NCI-H524 (cell line): Measurements from ENCODE around the gene HTT-AS.
"Not testable (repeated sequence)": the region's sequence is repeated elsewhere in the genome, so short reads cannot be mapped to it uniquely, and the experiment has no call there.

Experiments used
- DNase-seq, 2 experiments: peaks; one replicate each; lab custom pipeline; 2025; lab: John Stamatoyannopoulos, UW

HTT-AS gene

DNA sequence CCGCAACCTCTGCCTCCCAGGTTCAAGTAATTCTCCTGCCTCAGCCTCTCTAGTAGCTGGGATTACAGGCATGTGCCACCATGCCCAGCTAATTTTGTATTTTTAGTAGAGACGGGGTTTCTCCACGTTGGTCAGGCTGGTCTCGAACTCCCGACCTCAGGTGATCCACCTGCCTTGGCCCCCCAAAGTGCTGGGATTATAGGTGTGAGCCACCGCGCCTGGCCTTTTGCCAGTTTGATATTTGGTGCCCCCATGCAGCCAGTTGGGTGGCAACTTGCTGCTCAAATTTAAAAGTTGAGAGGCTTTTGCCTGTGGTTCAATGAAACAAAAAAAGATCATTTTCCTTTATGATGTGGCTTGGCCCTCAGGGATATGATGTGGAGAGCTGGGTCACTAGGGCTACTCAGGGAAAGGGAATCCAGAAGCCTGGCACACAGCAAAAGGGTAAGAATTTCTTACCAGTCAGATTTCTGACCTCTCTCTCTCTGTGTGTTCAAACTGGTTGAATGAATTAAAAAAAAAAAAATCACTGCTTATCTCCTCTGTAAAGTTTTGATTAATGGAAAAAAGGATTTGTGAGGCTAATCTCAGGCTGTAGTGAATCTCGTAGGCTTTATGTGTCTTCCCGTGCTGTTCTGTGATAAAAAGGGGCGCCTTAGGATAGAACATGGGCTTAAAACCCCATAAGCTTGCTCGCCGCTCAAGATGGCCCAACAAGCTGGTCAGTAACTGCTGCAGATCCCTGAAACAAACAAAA lies 23.0 kb downstream of the HTT-AS start:
- DNase-seq, result not testable (repeated sequence)

DNA sequence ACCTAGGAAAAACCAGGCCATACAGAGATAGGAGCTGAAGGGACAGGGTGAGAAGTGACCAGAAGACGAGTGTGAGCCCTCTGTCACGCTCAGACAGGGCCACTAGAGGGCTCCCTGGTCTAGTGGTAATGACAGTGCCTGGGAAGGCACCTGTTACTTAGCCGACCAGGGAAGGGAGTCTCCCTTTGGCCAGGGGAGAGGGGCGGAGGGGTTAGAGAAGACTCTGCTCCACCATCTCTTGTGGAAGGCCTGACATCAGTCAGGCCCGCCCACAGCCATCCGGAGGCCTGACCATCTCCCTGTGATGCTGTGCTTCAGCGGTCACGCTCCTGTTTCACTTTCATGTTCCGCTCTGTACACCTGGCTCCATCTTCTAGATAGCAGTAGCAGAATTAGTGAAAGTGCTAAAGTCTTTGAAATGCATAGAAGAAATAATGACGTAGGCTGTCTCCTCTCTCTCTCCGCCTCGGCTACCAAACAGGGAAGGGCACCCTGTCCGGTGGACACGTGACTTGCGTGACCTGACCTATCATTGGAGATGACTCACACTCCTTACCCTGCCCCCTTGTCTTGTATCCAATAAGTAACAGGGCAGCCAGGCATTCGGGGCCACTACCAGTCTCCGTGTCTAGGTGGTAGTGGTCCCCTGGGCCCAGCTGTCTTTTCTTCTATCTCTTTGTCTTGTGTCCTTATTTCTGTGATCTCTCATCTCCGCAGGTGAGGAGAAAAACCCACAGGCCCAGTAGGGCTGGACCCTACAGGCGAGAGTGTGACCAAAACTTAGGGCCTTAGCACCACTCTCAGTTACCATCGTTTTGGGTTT lies 26.7 kb downstream of the HTT-AS start:
- DNase-seq, result peak in 1 of 2 experiments; percentile 72

DNA sequence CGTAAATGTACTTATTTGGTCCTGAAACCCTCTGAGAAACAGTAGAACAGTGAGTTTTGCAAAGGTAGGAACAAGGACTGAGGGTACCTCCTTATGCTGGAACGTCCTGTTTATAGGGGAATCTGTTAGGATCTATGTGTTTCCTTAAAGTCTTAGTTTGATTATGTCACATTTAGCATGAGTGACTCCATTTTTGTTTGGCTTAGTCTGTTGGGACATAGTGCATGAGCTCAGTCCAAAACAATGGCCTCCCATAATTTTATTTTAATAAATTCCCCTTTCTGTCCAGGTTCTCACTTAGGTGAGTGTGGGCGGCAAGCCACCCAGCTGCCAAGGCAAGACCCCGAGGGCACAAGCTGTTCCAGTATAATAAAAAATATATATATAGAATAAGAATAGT lies 27.7 kb downstream of the HTT-AS start:
- no peak for DNase-seq

DNA sequence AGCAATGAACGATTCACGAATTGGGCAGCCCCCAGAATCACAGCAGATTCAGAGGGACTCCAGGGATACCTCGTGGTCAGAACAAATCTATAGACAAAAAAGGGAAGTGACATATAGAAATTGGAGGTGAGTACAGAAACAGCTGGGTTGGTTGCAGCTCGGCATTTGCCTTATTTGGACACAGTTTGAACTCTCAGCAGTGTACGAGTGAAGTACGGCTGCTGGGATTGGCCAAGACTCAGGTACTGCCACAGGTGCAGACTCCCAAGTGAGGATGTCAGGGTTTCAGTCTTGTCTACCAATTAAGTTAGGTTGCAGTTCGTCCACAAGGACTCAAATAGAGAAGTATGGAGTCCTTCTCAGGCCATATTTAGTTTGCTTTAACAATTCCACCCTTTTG lies 28.2 kb downstream of the HTT-AS start:
- no peak for DNase-seq

- DNase-seq, result no peak
These were observed 29.2 kb downstream of the HTT-AS start for GRCh38 chr4:3044870-3045819.

GRCh38 chr4:3043282-3044020 lies 30.9 kb downstream of the HTT-AS start:
- no peak for DNase-seq

DNA sequence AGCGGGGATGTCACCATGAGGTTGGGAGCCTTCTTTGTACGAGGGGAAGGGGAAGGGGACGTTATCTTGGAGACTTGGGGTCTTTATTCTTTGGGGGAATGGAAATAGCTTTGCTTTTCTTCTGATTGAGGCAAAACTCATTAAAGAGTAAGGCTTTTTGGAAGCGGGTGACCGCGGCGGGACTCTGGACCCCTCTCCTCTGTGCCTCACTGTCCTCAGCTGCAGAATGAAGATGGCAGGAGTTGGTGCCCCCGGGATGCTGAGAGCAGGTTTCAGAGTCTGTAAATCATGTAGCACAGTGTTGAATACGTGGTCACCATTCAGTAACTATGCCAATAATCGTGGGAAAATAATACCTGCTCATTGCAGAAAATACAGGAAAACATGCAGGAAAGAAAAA lies 32.1 kb downstream of the HTT-AS start:
- no peak for DNase-seq

- DNase-seq, result peak in 1 of 2 experiments; percentile 62
These were observed 32.9 kb downstream of the HTT-AS start for GRCh38 chr4:3041192-3042142.

DNA sequence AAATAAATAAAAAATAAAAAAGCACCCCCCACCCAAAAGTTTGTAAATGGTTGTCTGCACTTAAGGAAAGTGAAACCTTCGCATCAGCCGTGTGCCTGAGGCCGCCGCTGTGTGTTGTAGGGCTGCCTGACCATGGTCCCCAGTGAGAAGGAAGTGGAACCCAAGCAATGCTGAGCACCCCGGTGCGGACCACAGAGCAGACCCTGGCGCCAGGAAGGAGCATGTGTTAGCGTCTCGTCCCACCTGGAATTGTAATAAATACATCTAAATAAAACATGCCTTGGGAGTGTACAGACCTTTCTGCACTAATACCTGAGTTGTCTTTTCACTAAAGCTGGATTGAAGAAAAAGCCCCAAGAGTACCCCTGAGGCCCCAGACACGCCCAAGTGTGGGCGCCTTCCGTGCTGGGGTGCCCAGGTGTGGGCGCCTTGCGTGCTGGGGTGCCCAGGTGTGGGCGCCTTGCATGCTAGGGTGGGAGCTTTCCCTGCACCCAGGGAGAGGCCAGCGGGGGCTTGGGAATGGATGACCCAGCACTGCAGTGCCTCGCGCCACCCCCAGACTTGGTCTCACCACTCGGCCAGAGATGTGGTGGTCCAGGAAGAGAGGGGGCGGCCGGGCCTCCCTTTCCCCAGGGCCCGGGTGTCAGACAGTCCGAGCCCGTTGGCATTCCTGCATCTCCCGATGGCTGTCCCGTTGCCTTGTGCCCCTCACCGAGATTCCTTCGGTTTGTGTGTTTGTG lies 33.7 kb downstream of the HTT-AS start:
- no peak for DNase-seq

- DNase-seq, result no peak
These were observed 34.5 kb downstream of the HTT-AS start for GRCh38 chr4:3039706-3040366.

DNA sequence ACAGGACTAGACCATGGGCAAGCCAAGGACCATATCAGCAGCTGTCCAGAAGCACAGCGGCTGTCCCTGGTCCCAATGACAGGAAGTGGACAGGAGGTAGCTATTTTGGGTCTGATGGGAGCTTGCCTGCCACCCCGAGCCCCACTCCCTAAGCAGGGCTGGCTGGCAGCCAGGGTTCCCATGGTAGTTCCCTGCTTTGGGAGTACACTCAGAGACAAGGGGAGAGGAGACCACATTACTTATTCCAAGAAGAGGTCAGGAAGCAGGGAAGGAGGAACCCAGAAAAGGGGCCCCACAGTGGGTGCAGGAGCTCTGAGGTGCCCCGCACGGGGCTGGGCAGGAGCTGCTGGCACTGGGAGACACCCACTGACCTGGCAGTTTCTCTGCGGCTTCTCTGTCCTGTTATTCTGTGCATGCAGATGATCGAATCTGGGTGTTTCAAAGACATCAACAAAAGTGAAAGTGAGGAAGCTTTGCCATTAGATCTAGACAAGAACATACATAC lies 36.3 kb downstream of the HTT-AS start:
- DNase-seq, result peak in 1 of 2 experiments; percentile 7

DNA sequence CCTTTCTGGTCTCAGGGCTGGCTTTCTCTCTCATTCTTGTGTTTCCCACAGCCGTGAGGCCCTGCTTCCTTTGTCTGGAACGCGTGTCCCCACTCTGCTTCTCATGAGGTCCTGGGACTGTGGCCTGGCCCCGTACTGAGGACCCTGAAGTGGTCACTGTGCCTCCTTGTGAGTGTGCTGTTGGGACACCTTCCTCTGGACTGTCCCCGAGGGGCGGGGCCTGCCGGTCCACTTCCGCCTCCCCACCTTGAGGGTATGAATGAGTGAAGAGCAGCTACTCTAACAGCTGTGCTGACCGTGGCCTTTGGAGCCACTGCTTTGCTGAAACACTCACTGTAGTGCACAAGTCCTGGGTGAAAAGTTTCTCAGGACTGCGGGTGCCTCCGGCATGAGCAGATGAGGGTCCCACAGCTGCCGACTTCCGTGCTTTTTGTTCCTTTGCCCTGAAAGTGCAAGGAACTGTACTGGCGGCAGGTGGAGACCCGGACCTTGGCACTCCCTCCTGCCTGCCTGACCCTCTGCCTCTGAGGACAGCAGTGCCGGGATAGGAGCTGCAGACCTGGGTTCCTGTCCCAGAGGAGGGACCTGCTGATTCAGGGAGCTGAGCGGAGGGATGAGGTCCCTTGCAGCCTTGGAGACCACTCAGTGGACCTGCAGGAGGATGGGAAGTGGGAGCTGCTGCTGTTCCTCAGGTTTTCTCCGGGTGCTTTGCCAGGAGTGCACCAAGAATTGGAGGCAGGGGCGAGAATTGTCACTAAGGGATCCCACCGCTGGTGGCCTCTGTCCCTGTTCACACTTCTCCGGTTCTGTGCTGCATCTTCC lies 38.0 kb downstream of the HTT-AS start:
- no peak for DNase-seq

DNA sequence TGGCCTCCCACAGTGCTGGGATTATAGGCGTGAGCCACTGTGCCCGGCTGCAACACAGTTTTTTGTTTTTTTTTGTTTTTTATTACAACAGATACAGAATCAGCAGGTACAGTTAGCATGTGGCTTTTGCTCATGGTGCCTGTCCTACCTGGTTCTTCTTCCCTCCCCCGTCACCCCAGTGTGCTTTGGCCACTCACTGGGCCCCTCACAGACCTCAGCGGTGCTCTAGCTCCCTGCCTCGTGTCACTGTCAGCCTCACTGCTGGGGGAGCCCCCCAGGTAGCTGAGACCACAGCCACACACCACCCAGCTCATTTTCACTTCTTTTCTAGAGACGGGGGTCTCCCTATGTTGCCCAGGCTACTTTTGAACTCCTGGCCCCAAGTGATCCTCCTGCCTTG lies 38.7 kb downstream of the HTT-AS start:
- no peak for DNase-seq

GRCh38 chr4:3035249-3035648 lies 39.1 kb downstream of the HTT-AS start:
- DNase-seq, result no peak

GRCh38 chr4:3034231-3034630 lies 40.1 kb downstream of the HTT-AS start:
- DNase-seq, result no peak

DNA sequence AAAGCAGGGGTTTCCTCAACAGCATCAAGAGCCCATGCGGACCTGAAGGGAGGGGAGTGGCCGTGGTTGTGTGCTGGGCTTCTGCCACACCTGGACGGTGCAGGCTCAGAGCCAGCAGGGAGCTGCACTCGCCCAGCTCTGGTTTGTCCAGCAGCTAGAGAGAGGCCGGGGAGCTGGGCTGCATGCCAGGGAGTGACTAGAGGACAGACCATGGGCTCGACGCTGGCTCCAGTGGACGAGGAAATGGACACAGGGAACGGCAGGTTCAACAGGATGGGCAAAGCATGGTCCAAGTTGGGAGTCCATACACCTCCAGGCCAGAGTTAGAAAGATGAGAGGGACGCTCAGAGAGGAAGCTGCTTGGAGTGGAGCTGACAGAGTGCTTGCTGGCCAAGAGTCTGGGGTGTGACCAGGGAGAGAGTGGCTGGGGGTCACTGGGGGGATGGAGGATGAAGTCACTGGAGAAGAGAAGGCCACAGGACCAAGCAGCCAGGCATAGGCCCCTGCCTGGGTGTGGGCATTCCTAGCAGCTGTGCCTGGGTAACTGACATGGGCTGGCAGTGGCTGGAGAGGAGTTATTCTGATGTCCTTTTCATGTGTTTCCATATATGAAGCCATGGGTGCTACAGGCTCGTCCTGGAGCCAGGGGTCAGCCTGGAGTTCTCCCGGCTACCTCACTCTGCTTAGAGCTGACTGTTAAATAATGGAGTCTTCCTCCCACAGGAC lies 42.8 kb downstream of the HTT-AS start:
- no peak for DNase-seq
